NCI-H1048 (cell line): ENCODE results near the gene FOXA3.
"Not testable (repeated sequence)": the region's sequence is repeated elsewhere in the genome, so short reads cannot be mapped to it uniquely, and the experiment has no call there.

ENCODE experiments used
- DNase-seq: peaks from one replicate; lab custom pipeline; 2025; lab: John Stamatoyannopoulos, UW

FOXA3 gene

GRCh38 chr19:45828523-45828922 lies 35.6 kb upstream of the FOXA3 start:
- DNase-seq, result no peak

- DNase-seq, result no peak
Measured at GRCh38 chr19:45828945-45829344, 35.2 kb upstream of the FOXA3 start.

- no peak for DNase-seq
Measured at GRCh38 chr19:45834970-45835369, 29.2 kb upstream of the FOXA3 start.

GRCh38 chr19:45842198-45842597 lies 21.9 kb upstream of the FOXA3 start:
- no peak for DNase-seq

- no peak for DNase-seq
Measured at GRCh38 chr19:45847663-45848062, 16.5 kb upstream of the FOXA3 start.

GRCh38 chr19:45848922-45849321 lies 15.2 kb upstream of the FOXA3 start:
- DNase-seq, result no peak

- no peak for DNase-seq
Measured at GRCh38 chr19:45852145-45852750, 11.9 kb upstream of the FOXA3 start.

GRCh38 chr19:45852983-45853382 lies 11.1 kb upstream of the FOXA3 start:
- no peak for DNase-seq

GRCh38 chr19:45854167-45854778 lies 9.9 kb upstream of the FOXA3 start:
- no peak for DNase-seq

- no peak for DNase-seq
Measured at GRCh38 chr19:45860359-45861259, 3.5 kb upstream of the FOXA3 start.

GRCh38 chr19:45862271-45862563 lies 1.9 kb upstream of the FOXA3 start:
- DNase-seq, result no peak

GRCh38 chr19:45862564-45863334 lies 1.4 kb upstream of the FOXA3 start, which contains the start of gene SYMPK:
TSS of gene SYMPK (minus strand) at chr19:45863147. CDS start at chr19:45854495, 8,652 bp downstream.
- peak; percentile 97 for DNase-seq

GRCh38 chr19:45863335-45863839 lies 739 bp upstream of the FOXA3 start:
- no peak for DNase-seq

- DNase-seq, result no peak
Measured at GRCh38 chr19:45864629-45865082, 530 bp downstream of the FOXA3 start.

GRCh38 chr19:45865269-45865948 lies 1.3 kb downstream of the FOXA3 start:
- no peak for DNase-seq

- DNase-seq, result no peak
Measured at GRCh38 chr19:45866400-45867176, 2.5 kb downstream of the FOXA3 start.

GRCh38 chr19:45867241-45867640 lies 3.1 kb downstream of the FOXA3 start:
- DNase-seq, result not testable (repeated sequence)

- DNase-seq, result no peak
Measured at GRCh38 chr19:45870798-45871197, 6.7 kb downstream of the FOXA3 start.

- no peak for DNase-seq
Measured at GRCh38 chr19:45872095-45872919, 8.2 kb downstream of the FOXA3 start.
